HG02678 (cell line): ENCODE measurements around the gene TFDP1.

ENCODE experiments used
- ATAC-seq: cut with Tn5 transposase; IDR thresholded peaks from one replicate; pipeline ENCODE4 v1.9.1; 2021; ENCODE audit warnings: mild to moderate bottlenecking, moderate library complexity; ENCODE audit not compliant: unreplicated experiment

TFDP1 gene

DNA sequence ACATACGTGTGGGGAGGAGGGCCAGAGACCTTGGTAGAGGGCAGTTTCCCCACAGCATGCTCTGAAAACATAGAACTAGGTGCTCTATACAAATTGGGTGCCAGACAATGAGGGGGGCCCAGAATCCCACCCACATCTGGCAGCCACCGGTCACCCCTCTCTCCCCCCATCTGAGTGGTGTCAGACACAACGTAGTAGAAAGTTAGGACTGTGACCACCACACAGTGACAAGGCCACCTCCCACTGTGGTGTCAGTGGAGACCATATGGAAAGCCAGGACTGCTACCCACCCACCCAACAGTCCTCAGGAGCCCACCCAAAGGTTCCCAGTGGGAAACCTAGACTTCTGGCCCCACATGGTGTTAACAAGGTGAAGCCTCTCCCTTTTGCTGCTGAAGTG is 75.5 kb downstream of the TFDP1 start:
- no peak for ATAC-seq

- no peak for ATAC-seq
Observed at GRCh38 chr13:113661509-113661908, 77.0 kb downstream of the TFDP1 start.

DNA sequence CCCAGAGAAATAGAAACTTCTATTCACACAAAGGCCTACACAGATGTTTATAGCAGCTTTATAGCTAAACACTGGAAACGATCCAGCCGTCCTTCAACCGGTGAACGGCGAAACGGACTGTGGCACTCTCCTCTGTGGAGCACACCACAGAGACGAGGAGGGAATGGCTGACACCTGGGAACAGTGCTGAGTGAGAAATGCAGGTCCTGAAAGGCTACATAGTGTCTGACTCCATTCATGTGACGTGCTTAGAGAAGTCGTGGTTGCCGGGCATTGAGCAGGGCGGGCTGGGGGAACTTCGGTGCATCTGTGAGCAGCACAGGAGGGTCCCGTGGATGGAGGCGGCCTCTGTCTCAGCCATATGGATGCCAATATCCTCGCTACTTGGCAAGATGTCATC is 79.4 kb downstream of the TFDP1 start:
- no peak for ATAC-seq

DNA sequence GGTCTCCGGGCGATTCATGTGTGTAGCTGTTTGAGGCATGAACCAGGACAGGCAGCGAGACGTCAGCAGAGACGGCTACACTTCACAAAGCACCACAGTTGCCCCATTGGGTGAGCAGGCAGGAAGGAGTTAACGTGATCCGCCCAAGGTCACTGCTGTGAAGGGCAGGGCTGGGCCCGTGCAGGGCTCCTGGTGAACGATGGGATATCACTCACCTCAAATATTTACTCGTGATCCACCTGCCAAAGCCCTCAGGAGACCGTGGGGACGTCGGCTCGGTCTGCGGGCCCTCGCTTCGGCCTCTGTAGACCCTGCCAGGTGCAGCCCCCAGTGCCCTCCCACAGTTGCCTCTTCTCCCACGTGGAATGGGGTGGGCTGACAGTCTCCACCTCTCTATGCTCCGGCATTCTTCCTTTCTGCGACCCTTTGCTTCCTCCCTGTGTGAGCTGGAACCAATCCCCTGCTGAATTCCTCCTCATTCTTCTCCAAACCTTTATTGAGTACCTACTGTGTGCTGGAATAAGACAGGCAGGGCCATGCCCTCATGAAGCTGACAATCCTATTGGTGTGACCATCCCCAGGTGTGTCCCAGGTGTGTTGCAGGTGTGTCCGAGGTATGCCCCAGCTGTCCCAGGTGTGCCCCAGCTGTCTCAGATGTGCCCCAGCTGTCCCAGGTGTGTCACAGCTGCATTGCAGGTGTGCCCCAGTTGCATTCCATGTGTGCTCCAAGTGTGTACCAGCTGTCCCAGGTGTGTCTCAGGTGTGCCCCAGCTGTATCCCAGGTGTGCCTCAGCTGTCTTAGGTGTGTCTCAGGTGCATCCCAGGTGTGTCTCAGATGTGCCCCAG is 80.4 kb downstream of the TFDP1 start:
- ATAC-seq, result no peak

- no peak for ATAC-seq
Observed at GRCh38 chr13:113665597-113666328, 81.2 kb downstream of the TFDP1 start.

- no peak for ATAC-seq
Observed at GRCh38 chr13:113666329-113666670, 81.7 kb downstream of the TFDP1 start.

DNA sequence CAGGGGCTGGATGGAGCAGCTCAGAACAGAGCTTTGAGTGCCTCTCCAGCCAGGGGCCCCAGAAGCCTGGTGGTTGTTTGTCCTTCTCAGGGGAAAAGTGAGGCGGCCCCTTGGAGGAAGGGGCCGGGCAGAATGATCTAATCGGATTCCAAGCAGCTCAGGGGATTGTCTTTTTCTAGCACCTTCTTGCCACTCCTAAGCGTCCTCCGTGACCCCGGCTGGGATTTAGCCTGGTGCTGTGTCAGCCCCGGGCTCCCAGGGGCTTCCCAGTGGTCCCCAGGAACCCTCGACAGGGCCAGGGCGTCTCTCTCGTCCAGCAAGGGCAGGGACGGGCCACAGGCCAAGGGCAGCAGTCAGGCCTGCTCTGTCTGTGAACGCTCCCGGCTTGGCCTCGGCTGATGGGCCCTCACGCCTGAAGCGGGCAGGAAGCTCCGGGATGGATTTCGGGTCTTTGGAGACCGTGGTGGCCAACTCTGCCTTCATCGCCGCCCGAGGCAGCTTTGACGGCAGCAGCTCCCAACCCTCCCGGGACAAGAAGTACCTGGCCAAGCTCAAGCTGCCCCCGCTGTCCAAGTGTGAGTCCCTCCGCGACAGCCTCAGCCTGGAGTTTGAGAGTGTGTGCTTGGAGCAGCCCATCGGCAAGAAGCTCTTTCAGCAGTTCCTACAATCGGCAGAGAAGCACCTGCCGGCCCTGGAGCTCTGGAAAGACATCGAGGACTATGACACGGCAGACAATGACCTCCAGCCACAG is 82.6 kb downstream of the TFDP1 start, which contains the start of gene GRK1:
TSS of gene GRK1 (plus strand) at position 269 of the 751 bp plus-strand sequence. CDS start at position 437, 168 bp downstream.
- no peak for ATAC-seq

DNA sequence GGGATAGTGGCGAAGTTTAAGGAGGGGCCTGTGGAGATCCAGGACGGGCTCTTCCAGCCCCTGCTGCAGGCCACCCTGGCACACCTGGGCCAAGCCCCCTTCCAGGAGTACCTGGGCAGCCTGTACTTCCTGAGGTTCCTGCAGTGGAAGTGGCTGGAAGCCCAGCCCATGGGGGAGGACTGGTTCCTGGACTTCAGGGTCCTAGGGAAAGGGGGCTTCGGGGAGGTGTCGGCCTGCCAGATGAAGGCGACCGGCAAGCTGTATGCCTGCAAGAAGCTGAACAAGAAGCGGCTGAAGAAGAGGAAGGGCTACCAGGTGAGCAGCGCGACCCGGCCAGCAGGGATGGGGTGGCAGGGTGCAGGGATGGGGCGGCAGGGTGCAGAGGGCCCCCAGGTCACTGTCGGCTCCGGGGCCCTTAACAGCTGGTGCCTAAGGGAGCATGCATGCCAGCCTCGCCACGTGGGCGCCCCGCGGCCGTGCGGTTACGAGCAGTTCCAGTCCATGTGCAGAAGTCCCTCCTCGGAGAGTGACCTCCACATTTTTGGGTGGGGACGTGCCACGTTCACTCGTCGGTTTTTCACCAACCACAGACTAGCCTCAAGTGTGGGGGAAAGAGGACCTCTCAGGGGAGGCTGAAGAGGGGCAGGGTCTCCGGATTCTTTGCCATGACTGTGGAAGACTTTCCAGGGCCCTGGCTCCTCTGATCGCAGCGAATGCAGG is 83.4 kb downstream of the TFDP1 start:
- ATAC-seq, result no peak

- no peak for ATAC-seq
Observed at GRCh38 chr13:113668491-113668971, 84.0 kb downstream of the TFDP1 start.

DNA sequence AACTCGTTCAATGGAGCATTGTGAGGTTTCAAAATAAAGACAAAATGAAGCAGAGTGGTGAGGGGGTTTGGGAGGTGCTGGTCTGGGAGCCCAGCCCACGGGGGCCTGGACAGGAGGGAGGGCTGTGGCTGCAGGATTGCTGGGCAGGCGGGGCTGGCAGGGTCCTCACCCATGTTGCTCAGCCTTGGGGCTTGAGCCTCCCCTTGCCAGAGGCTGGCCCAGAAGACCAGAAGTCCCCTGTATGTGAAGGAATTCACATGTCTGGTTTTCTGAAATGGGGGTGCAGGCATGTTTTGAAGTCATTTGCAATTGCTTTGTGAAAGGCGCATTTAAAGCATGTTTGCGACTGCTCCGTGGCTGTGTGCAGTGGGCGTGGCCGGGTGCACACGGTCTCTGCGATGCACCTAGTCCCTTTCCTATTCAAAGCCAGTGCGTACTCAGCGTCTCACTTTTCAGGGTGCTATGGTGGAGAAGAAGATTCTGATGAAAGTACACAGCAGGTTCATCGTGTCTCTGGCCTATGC is 84.7 kb downstream of the TFDP1 start:
- no peak for ATAC-seq

DNA sequence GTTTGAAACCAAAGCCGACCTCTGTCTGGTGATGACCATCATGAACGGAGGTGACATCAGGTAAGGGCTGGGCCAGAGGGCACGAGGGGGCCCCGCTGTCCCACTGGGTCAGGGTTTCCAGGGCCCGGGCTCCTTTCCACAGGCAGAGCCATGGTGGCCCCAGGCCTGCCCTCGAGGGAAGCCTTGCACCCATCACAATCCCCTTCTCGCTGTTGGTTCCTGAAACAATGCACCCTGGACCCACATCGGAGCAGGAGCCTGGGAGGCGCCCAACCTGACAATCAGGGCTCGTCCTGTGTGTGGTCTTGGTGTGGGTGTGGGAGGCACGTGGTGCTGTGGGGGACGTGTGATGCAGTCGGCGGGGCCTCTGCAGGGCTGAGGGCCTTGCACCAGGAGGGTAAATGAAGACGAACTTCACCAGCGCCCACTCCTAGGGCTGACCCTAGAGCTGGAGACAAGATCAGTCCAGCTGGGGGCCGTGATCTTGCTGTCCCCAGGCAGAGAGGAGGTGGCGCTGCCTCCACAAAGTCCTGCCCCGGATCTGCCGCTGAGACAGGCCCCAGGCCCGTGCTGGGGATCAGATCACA is 85.3 kb downstream of the TFDP1 start:
- ATAC-seq, result no peak

DNA sequence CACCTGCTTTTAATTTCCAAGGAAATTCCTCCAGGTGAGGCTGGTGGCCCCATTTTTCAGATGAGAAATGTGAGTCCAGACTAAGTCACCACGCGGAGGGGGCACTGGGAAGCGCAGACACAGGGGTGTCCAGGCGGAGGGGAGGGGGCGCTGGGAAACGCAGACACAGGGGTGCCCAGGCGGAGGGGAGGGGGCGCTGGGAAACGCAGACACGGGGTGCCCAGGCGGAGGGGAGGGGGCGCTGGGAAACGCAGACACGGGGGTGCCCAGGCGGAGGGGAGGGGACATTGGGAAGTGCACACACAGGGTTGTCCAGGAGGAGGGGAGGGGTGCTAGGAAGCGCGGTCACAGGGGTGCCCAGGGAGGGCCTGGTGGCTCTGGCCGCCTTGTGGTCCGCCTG is 86.0 kb downstream of the TFDP1 start:
- ATAC-seq, result no peak

- no peak for ATAC-seq
Observed at GRCh38 chr13:113671066-113672001, 86.8 kb downstream of the TFDP1 start.

DNA sequence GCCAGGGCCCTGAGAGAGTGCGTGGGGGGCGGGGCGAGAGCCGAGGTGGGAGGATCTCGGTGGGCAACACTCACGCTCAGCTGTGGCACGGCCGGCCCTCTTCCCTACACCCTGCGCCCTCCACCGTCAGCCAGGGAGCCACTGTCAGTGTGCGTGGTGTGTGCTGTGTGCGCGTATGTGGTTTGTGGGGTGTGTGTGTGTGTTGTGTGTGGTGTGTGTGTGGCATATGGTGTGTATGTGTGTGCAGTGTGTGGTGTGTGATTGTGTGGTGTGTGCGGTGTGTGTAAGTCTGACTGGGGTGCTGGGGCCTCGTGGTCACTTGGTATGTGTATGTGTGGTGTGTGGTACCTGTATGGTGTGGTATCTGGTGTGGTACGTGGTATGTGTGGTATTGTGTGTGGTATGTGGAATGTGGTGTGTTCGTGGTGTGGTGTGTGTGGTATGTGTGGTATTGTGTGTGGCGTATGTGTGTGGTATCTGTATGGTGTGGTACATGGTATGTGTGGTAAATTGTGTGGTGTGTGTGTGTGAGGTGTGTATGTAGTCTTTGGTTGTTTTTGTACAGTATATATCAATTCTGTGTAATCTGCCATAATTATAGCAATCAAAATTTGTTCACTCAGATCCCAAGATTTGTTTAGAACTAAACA is 87.6 kb downstream of the TFDP1 start:
- no peak for ATAC-seq
